ENCODE measurements around the gene BCAS4. TPM values are rescaled to one million over a fixed set of nuclear protein-coding genes. Genes with fewer than 3 reads are reported as not detected.
"Not testable (repeated sequence)": the region's sequence is repeated elsewhere in the genome, so short reads cannot be mapped to it uniquely, and the experiment has no call there.

Gene BCAS4
- total and polyA plus RNA-seq, 5 experiments from 2014 or later: 33.5 to 89.9 (median 51.5) TPM

DNA sequence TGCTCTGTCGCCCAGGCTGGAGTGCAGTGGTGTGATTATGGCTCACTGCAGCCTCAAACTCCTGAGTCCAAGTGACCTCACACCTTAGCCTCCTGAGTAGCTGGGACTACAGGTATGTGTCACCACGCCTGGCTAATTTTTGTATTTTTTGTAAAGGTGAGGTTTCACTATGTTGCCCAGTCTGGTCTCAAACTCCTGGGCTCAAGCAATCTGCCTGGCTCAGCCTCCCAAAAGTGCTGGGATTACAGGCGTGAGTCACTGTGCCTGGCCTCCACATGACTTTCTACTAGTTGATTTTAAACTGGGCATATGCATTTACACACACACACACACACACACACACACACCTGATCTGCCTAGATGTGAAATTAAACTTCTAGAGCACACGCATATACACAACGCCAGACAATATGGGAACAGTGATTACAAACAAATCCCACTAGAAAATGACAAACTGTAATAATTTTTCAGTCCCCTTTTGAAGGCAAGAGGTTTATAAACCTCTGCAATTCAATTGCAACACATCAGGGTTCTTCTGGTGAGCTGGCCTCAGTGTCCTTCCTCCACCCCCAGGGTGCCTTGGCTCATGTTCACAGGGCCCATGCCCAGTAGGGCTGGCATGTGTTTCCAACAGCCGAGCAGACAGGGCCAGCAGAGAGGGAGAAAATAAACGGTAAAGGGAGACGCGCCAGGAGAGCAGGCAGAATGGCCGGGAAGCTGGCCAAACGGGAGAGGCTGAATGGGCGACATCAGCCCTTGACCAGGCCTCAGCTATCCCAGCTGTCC is 32.2 kb upstream of the BCAS4 start:
- no peak for DNase-seq
- H3K9me3 Mint-ChIP-seq: no peaks in the 10 kb centered on the region

DNA sequence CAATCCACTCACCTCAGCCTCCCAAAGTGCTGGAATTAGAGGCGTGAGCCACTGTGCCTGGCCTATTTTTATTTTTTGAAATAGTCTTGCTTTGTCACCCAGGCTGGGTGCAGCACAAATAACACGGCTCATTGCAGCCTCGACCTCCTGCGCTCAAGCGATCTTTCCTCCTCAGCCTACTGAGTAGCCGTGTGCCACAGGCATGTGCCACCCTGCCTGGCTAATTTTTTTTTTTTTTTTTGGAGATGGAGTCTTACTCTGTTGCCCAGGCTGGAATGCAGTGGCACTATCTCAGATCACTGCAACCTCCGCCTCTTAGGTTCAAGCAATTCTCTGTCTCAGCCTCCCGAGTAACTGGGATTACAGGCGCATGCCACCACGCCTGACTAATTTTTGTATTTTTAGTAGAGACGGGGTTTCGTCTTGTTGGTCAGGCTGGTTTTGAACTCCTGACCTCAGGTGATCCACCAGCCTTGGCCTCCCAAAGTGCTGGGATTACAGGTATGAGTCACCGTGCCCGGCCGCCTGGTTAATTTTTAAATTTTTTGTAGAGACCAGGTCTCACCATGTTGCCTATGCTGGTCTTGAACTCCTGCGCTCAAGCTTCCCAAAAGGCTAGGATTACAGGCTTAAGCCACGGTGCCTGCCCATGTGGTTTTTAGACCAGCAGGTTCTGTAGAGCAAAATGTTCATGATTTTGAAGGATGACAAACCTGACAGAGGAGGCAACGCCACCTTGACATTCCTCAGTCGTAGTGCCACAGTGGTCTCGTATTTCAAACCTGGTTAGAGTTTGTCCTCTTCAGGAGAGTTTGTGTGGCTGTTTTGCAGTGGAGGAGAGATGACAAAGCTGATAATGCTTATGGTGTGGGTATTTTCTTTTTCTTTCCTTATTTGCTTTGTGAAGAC is 31.1 kb upstream of the BCAS4 start:
- not testable (repeated sequence) for DNase-seq, H3K4me1 Mint-ChIP-seq
- peaks cover 0 to 11% (median 4%) of the 10 kb centered on the region in 5 donors for H3K27me3 Mint-ChIP-seq

More for the DNA sequence above, 32.2 kb upstream of the BCAS4 start:
- no peak overlapping the region for H3K4me3 Mint-ChIP-seq
- no peak for ATAC-seq
- H3K36me3 Mint-ChIP-seq: no peaks in the 10 kb centered on the region
- H3K4me1 Mint-ChIP-seq: no peaks in the 10 kb centered on the region
- POLR2A ChIA-PET: no interaction called here
- no peak overlapping the region for H3K27ac Mint-ChIP-seq
- peaks cover 0 to 9% (median 3%) of the 10 kb centered on the region in 5 donors for H3K27me3 Mint-ChIP-seq

DNA sequence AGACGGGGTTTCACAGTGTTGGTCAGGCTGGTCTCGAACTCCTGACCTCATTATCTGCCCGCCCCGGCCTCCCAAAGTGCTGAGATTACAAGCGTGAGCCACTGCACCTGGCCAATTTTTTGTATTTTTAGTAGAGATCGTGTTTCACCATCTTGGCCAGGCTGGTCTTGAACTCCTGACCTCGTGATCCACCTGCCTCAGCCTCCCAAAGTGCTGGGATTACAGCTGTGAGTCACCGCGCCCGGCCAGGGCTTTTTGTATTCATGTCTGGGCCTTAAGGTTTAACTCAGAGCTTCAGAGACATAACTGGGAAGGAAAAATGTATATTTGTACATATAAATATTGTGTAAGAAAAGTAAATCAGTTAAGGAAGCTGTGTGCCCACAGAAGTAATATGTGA is 29.6 kb upstream of the BCAS4 start:
- POLR2A ChIA-PET, H3K4me1 Mint-ChIP-seq, H3K4me3 Mint-ChIP-seq, DNase-seq, H3K36me3 Mint-ChIP-seq, ATAC-seq, H3K9me3 Mint-ChIP-seq, H3K27ac Mint-ChIP-seq: not testable (repeated sequence)
- peaks cover 0 to 11% (median 4%) of the 10 kb centered on the region in 5 donors for H3K27me3 Mint-ChIP-seq

More for the DNA sequence above, 31.1 kb upstream of the BCAS4 start:
- H3K36me3 Mint-ChIP-seq, H3K9me3 Mint-ChIP-seq, H3K27ac Mint-ChIP-seq, POLR2A ChIA-PET, H3K4me3 Mint-ChIP-seq, ATAC-seq: not testable (repeated sequence)

DNA sequence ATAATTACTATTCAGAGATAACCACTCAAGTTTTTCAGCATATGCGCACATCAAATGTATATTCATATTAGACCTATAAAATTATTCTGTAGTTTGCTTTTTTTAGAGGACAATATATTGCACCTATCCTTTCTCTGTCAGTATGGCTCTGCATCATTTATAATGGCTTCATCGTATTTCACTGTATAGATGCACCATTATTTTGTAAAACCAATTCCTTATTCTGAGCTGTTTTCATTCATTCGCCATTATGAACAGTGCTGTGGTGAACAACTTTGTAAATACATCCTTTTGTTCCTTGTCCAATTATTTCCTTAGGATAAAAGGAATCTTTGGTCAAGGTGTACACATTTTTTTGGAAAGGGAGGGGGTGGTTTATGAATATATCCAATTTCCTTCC is 29.2 kb upstream of the BCAS4 start:
- POLR2A ChIA-PET: no interaction called here
- no peak overlapping the region for H3K27ac Mint-ChIP-seq
- no peaks in the 10 kb centered on the region for H3K9me3 Mint-ChIP-seq
- no peak overlapping the region for H3K4me3 Mint-ChIP-seq
- peaks cover 0 to 11% (median 4%) of the 10 kb centered on the region in 5 donors for H3K27me3 Mint-ChIP-seq
- ATAC-seq: no peak
- no peaks in the 10 kb centered on the region for H3K36me3 Mint-ChIP-seq
- no peaks in the 10 kb centered on the region for H3K4me1 Mint-ChIP-seq
- DNase-seq: no peak

DNA sequence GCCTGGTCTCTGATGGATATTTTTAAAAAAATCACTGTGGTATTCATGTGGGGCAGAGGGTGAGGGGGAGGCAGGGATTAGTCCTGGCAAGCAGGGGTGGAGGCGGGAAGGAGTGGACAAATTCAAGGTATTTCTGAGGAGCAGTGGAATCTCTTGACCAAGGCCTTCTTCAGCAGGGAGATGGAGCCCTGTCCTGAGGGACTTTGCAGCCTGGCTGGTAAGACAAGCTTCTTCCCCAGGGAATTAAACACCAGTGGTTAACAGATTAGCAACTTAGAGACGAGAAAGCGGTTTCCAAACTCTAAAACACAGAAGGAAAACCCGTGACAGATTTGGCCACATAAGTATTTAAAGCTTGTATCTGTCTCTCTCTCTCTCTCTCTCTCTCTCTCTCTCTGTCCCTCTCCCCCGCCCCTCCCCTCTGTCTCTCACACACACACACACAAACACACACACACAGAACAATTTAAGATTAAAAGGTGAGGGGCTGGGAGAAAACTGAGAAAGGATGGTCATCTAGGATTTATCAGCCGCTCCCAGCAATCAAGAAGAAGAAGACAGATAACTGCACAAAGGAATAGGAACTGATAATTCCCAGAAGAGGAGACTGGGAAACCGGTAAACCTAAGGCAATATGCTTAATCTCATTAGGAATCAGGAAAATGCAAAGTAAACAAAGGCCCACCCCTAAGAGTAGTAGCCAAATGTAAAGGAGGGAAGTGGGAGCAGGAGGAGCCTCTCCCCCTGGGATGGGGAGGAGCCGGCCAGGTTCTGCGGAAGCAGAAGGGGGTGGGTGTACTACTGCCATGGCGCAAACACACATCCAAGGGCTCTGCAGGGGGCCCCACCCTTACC is 27.7 kb upstream of the BCAS4 start:
- H3K4me3 Mint-ChIP-seq, H3K9me3 Mint-ChIP-seq, H3K36me3 Mint-ChIP-seq, DNase-seq, POLR2A ChIA-PET, H3K4me1 Mint-ChIP-seq, H3K27ac Mint-ChIP-seq, ATAC-seq: not testable (repeated sequence)
- peaks cover 0 to 11% (median 4%) of the 10 kb centered on the region in 5 donors for H3K27me3 Mint-ChIP-seq

DNA sequence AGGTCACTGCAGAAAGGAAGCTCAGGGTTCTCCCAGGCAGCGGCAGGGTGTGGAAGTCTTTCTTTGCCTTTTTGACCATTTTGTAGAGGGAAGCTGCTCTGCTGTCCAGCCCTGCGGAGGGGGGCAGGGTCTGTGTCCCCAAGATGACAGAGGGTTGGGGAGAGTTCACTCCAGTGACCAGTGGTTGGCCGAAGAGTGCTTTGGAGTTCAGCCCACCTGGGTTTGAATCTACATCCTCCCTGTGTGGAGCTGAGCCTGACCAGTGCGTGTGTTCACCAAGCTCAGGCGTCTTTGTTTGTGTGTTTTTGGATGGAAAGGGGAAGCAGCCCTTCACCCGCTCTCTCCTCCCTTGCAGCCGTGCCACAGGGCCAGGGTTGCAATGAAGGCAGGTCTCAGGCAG is 25.9 kb upstream of the BCAS4 start:
- POLR2A ChIA-PET, H3K9me3 Mint-ChIP-seq, H3K27ac Mint-ChIP-seq, H3K4me1 Mint-ChIP-seq, ATAC-seq, DNase-seq, H3K36me3 Mint-ChIP-seq, H3K4me3 Mint-ChIP-seq: not testable (repeated sequence)
- H3K27me3 Mint-ChIP-seq: peaks cover 0 to 11% (median 4%) of the 10 kb centered on the region in 5 donors

DNA sequence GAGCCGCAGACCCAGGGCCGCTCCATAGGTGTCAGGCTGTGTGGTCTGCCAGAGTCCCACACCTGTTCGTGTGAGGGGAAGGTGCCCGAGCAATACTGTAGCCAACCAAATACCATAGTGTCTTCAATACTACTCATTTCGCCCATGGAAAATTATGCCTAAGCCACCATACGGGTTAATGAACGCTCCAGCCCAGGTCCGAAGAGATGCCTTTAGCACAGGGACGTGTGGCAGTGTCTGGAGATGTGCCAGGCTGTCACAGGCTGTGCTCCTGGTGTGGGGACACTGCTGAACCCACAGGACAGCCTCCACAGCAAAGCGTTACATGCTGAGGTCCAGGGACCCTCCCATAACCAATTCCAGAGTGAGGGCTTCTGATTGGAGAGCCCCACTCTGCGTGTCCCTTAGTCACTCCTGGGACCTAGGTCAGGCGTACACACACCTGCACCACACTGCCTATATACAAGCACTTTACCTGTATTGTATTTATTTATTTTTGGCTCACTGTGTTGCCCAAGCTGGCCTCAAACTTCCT is 25.2 kb upstream of the BCAS4 start:
- H3K4me1 Mint-ChIP-seq, H3K9me3 Mint-ChIP-seq, H3K36me3 Mint-ChIP-seq, DNase-seq, POLR2A ChIA-PET, H3K27ac Mint-ChIP-seq, ATAC-seq, H3K4me3 Mint-ChIP-seq: not testable (repeated sequence)
- peaks cover 0 to 11% (median 4%) of the 10 kb centered on the region in 5 donors for H3K27me3 Mint-ChIP-seq

DNA sequence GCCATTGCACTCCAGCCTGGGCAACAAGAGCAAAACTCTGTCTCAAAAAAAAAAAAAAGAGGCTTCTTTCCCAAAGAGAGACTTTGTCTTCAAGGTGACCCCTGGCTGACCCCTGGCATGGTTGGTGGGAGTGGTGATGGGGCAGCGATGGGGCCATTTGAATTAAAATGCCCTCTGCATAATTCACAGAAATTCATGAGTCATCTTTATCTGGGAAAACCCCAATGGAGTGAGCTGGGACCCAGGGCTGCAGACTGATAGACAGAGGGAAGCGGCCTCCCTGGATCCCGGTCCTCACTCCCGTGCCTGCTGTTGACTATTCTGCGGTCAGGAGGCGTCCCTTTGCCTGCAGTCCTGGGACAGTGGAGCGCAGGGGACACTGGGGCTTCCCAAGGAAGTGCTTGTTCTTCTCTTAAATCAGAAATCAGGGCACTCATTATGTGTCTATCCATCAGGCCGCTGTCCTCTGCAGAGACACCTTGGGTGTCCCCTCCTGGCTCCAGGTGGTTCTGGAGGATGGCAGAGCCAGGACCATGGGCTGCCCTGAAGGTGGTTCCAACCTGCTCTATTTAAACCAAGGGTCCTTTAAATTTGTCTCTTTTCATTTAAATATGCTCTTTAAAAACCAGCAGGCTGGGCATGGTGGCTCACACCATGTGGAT is 23.3 kb upstream of the BCAS4 start:
- H3K4me3 Mint-ChIP-seq, H3K27ac Mint-ChIP-seq, H3K4me1 Mint-ChIP-seq, DNase-seq, ATAC-seq, POLR2A ChIA-PET, H3K9me3 Mint-ChIP-seq, H3K36me3 Mint-ChIP-seq: not testable (repeated sequence)
- H3K27me3 Mint-ChIP-seq: peaks cover 0 to 11% (median 4%) of the 10 kb centered on the region in 5 donors

DNA sequence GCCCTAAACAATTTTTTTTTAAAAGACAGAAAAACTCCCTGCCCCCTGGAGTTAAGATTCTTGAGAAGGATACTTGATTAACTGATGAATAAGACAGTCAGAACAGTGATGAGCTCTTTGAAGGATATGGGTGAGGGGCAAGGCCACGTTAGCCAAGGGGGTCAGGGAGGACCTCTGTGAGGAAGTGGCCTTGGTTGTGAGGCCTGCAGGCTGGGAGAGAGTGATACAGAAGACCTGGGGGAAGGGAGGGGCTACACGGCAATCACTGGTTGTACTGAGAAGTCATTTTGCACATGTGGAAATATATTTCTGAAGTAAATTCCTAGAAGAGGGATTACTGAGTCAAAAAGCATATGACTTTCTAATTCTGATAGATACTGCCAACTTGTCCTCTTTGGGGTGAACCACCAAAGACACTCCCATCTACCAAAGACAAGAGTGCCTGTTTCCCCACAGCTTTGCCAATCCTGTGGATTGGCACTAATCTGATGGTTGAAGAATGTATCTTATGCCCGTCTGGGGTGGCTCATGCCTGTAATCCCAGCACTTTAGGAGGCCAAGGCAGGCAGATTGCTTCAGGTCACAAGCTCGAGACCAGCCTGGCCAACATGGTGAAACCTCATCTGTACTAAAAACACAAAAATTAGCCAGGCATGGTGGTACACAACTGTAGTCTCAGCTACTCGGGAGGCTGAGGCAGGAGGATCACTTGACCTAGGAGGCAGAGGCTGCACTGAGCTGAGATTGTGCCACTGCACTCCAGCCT is 22.3 kb upstream of the BCAS4 start:
- Mint-ChIP-seq H3K4me3 (no peak overlapping the region), H3K27ac (peak overlapping the region in 2 of 10 donors; percentile 13 to 71), H3K36me3 (no peaks in the 10 kb centered on the region), H3K9me3 (no peaks in the 10 kb centered on the region), H3K4me1 (no peaks in the 10 kb centered on the region), H3K27me3 (peaks cover 0 to 4% (median 0%) of the 10 kb centered on the region in 5 donors)
- POLR2A ChIA-PET: no interaction called here
- DNase-seq (no peak), ATAC-seq (no peak)

DNA sequence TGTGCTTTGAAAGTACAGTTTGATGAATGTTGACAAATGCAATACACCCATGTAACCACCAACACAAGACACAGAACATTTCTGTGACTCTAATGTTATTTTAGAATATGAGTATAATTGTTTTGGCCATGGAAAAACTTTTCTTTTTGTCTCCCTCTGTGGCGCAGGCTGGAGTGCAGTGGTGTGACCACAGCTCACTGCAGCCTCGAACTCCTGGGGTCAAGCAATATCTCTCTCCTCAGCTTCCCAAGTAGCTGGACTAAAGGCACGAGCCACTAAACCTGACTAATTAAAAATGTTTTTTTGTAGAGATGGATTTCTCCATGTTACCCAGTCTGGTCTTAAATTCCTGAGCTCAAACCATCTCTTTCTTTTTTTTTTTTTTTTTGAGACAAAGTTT is 20.3 kb upstream of the BCAS4 start:
- H3K27ac Mint-ChIP-seq: no peak overlapping the region
- ATAC-seq: no peak
- POLR2A ChIA-PET: interaction anchor here (0.7 kb wide), 1 partner anchor 16 kb away, joined by 3 read pairs; no protein-coding TSS in a partner anchor
- H3K36me3 Mint-ChIP-seq: no peaks in the 10 kb centered on the region
- H3K9me3 Mint-ChIP-seq: no peaks in the 10 kb centered on the region
- H3K4me3 Mint-ChIP-seq: no peak overlapping the region
- peaks cover 0 to 5% (median 0%) of the 10 kb centered on the region in 5 donors for H3K27me3 Mint-ChIP-seq
- DNase-seq: no peak
- no peaks in the 10 kb centered on the region for H3K4me1 Mint-ChIP-seq

DNA sequence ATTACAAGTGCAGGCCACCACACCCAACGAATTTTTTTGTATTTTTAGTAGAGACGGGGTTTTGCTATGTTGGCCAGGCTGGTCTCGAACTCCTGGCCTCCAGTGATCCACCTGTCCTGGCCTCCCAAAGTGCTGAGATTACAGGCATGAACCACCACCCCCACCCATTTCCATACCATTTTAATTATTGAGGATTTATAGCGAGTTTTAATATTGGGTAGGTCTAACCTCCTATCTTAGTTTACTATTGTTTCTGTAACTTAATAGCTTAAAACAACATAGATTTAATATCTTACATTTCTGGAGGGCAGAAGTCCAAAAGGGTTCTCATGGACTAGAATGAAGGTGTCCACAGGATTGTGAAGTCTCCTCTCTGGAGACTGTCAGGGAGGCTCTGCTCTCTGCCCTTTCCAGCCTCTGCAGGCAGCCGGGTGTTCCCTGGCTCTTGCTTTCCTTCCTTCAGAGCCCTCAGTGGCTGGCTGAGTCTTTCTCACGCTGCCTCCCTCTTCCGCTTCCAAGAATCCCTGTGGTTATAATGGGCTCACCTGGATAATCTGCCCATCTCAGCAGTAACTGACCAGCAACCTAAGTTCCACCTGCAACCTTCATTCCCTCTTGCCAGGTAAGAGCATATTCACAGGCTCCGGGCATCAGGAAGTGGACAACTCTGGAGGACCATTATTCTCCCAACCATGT is 18.6 kb upstream of the BCAS4 start:
- Mint-ChIP-seq H3K27ac (no peak overlapping the region), H3K4me1 (no peaks in the 10 kb centered on the region), H3K27me3 (peaks cover 0 to 14% (median 6%) of the 10 kb centered on the region in 5 donors), H3K36me3 (no peaks in the 10 kb centered on the region), H3K4me3 (no peak overlapping the region), H3K9me3 (no peaks in the 10 kb centered on the region)
- no peak for DNase-seq
- ATAC-seq: no peak
- POLR2A ChIA-PET: no interaction called here

All from naive thymus-derived CD8-positive, alpha-beta T cell (primary cell).